ENCODE data around the gene FXN.

DNA sequence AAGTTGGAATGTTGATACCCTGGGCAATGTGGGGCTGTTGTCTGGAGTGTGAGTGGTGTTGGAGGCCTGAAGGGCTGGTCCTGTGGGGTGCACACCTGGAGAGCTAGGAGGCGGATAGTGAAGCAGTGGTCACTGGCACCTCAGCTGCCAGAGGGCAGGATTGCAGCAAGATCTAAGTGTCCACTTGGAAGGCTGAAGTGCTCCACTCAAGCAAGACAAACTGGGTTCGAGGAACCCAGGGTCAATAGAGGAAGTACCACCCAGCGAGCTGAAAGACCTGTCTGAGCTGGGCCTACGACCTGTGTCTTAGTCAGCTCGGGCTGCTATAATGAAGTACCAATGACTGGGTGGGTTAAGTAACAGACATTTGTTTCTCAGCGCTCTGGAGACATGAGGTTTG lies 98.9 kb downstream of the FXN start:
- TF ChIP-seq, protein P1, sequence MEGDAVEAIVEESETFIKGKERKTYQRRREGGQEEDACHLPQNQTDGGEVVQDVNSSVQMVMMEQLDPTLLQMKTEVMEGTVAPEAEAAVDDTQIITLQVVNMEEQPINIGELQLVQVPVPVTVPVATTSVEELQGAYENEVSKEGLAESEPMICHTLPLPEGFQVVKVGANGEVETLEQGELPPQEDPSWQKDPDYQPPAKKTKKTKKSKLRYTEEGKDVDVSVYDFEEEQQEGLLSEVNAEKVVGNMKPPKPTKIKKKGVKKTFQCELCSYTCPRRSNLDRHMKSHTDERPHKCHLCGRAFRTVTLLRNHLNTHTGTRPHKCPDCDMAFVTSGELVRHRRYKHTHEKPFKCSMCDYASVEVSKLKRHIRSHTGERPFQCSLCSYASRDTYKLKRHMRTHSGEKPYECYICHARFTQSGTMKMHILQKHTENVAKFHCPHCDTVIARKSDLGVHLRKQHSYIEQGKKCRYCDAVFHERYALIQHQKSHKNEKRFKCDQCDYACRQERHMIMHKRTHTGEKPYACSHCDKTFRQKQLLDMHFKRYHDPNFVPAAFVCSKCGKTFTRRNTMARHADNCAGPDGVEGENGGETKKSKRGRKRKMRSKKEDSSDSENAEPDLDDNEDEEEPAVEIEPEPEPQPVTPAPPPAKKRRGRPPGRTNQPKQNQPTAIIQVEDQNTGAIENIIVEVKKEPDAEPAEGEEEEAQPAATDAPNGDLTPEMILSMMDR (conservative IDR thresholded peaks at IDR 0.05): no peak
- TF ChIP-seq EZH2 (IDR thresholded peaks at IDR 0.05; ENCODE audit: low read depth): no peak

Data from PC-9 (cell line).